Endothelial cell of umbilical vein (primary cell): ENCODE data around the gene ATP6V1E1. TPM values are rescaled to one million over a fixed set of nuclear protein-coding genes. Genes with fewer than 3 reads are reported as not detected.

Source experiments
- BruUV-seq: library from RNA; stranded (reverse); fragments of 400-500 nt; replicated peaks from 2 replicates; lab custom pipeline; 2021; lab: Mats Ljungman, UMichigan
- CTCF ChIA-PET: fragments of 300-600, 350-600 bp; sonication (Branson Sonifier 250); formaldehyde crosslinking; loops from one replicate; lab custom pipeline; 2021; ENCODE audit warnings: antibody characterized with exemption, inconsistent platforms; lab: Charles Lee
- POLR2A ChIA-PET: fragments of 300-600, 350-600 bp; sonication (Branson Sonifier 250); formaldehyde crosslinking; loops from one replicate; lab custom pipeline; 2021; ENCODE audit warnings: antibody characterized with exemption, inconsistent platforms; lab: Charles Lee
- DNase-seq: peaks from one replicate; pipeline ENCODE4 v3.0.0-alpha.2; 2011; ENCODE audit warnings: low read depth, low spot score
- FAIRE-seq: peaks from 2 replicates; lab custom pipeline; 2011; peaks lifted over from hg19 to GRCh38; lab: Jason Lieb, UNC
- H2AFZ ChIP-seq: 2 replicates; pipeline ENCODE4 v1.6.0; 2012; ENCODE audit warnings: low read depth, low read length, control low read depth, inconsistent platforms
- H3K27ac ChIP-seq: 2 replicates; pipeline ENCODE4 v1.5.1; 2011; ENCODE audit warnings: low read depth, mild to moderate bottlenecking, control low read depth, low read length, moderate library complexity; ENCODE audit not compliant: insufficient read depth
- H3K27me3 ChIP-seq, 2 experiments: 2 replicates each; pipeline versions ENCODE4 v1.6.0 to v1.6.1; 2011; ENCODE audit warnings: low read length in 2 of 2, mixed read lengths in 1 of 2; ENCODE audit not compliant: control insufficient read depth in 2 of 2, insufficient read depth in 2 of 2
- H3K36me3 ChIP-seq, 2 experiments: 2 replicates in 1 of 2; 3 replicates in 1 of 2; pipeline ENCODE4 v1.5.1; 2011; ENCODE audit warnings: low read length in 2 of 2, mild to moderate bottlenecking in 1 of 2, moderate library complexity in 1 of 2; ENCODE audit not compliant: control insufficient read depth in 2 of 2, insufficient read depth in 2 of 2; ENCODE audit errors: extremely low read depth in 1 of 2
- H3K4me1 ChIP-seq: 3 replicates; pipeline ENCODE4 v1.5.1; 2011; ENCODE audit warnings: mild to moderate bottlenecking, low read length; ENCODE audit not compliant: control insufficient read depth, insufficient read depth; ENCODE audit errors: extremely low read depth
- H3K4me2 ChIP-seq: 2 replicates; pipeline ENCODE4 v1.6.1; 2011; ENCODE audit warnings: low read length, control low read depth, mixed read lengths; ENCODE audit not compliant: insufficient read depth
- H3K4me3 ChIP-seq, 3 experiments: fragments of 200-600 bp in 1 of 3; sonication (generic), shearing (Covaris generic) in 1 of 3; replicated peaks in 1 of 3; 2 replicates each; pipeline ENCODE4 v1.5.1; 2011 to 2016; ENCODE audit warnings: control low read depth in 3 of 3, low read length in 3 of 3, mild to moderate bottlenecking in 2 of 3, inconsistent platforms in 1 of 3, low read depth in 1 of 3, moderate library complexity in 1 of 3; ENCODE audit not compliant: insufficient read depth in 1 of 3
- H3K79me2 ChIP-seq: 2 replicates; pipeline ENCODE4 v1.6.0; 2012; ENCODE audit warnings: low read length, inconsistent platforms; ENCODE audit not compliant: control insufficient read depth, insufficient read depth
- H3K9ac ChIP-seq: replicated peaks from 2 replicates; pipeline ENCODE3; 2011; ENCODE audit warnings: low read length, control low read depth; ENCODE audit not compliant: insufficient read depth; ENCODE audit errors: extremely low read depth
- H3K9me1 ChIP-seq: replicated peaks from 3 replicates; pipeline ENCODE4 v1.6.0; 2011; ENCODE audit warnings: mild to moderate bottlenecking, low read length; ENCODE audit not compliant: control insufficient read depth, insufficient read depth; ENCODE audit errors: extremely low read depth
- H3K9me3 ChIP-seq: replicated peaks from 2 replicates; pipeline ENCODE4 v1.5.1; 2012; ENCODE audit warnings: low read length, inconsistent platforms; ENCODE audit not compliant: control insufficient read depth, insufficient read depth
- H4K20me1 ChIP-seq: replicated peaks from 2 replicates; pipeline ENCODE3; 2011; ENCODE audit warnings: mild to moderate bottlenecking, low read length; ENCODE audit not compliant: control insufficient read depth, insufficient read depth; ENCODE audit errors: extremely low read depth
- EZH2 ChIP-seq: IDR thresholded peaks from 2 replicates; pipeline ENCODE4 v1.6.1; 2012; ENCODE audit warnings: borderline replicate concordance, low read depth, mild to moderate bottlenecking, moderate library complexity, low read length, inconsistent platforms; ENCODE audit not compliant: severe bottlenecking
- FOS ChIP-seq: IDR thresholded peaks from 2 replicates; pipeline ENCODE4 v1.6.1; 2011; ENCODE audit warnings: mild to moderate bottlenecking, low read length, moderate library complexity, borderline replicate concordance; ENCODE audit not compliant: insufficient read depth
- GATA2 ChIP-seq: IDR thresholded peaks from 2 replicates; pipeline ENCODE4 v1.7.0; 2011; ENCODE audit warnings: low read depth, mild to moderate bottlenecking, moderate library complexity, mixed read lengths, low read length; ENCODE audit not compliant: insufficient read length, insufficient read depth
- JUN ChIP-seq: IDR thresholded peaks from 2 replicates; pipeline ENCODE4 v1.6.1; 2011; ENCODE audit warnings: borderline replicate concordance, low read depth; ENCODE audit not compliant: insufficient read length, insufficient read depth
- MYC ChIP-seq: IDR thresholded peaks from one replicate; pipeline ENCODE4 v1.6.1; 2011; ENCODE audit warnings: mild to moderate bottlenecking, low read depth, low read length
- POLR2A ChIP-seq: IDR thresholded peaks from 2 replicates; pipeline ENCODE4 v1.6.1; 2012; ENCODE audit warnings: low read depth, mild to moderate bottlenecking, control low read depth, low read length
- POLR2AphosphoS5 ChIP-seq: IDR thresholded peaks from 2 replicates; pipeline ENCODE4 v1.6.1; 2012; ENCODE audit warnings: low read depth, mild to moderate bottlenecking, control low read depth, low read length, moderate library complexity; ENCODE audit not compliant: insufficient read depth
- dilution Hi-C: fragments of 300-500 bp; cut with MboI; formaldehyde crosslinking; loops from one replicate; pipeline ENCODE4 v1.15.0; 2019; ENCODE audit warnings: low sequenced_read_pairs; ENCODE audit not compliant: extremely low pct_ligation_motif_present
- intact Hi-C: fragments of 100-400 bp; cut with micrococcal nuclease; formaldehyde crosslinking; loops from one replicate; pipeline ENCODE4 v1.10.0; 2022
- polyA plus RNA-seq, 4 experiments: library from polyadenylated mRNA; depleted of rRNA in 3 of 4; stranded (reverse) in 3 of 4; unstranded in 1 of 4; fragments of >200 nt; gene quantifications; 2 replicates each; pipeline versions ENCODE4 v1.2.1 to v1.2.3, GENCODE V29; 2011 to 2012; ENCODE audit warnings: missing spikeins in 1 of 4
- total RNA-seq: library from RNA; stranded (reverse); gene quantifications from 2 replicates; pipeline ENCODE4 v1.2.3, GENCODE V29; 2021

ATP6V1E1 gene
- total and polyA plus RNA-seq, 2 donors (not counting 3 experiments of a cell fraction or from before 2014, with no cell fraction given): 95.2 to 113 TPM

DNA sequence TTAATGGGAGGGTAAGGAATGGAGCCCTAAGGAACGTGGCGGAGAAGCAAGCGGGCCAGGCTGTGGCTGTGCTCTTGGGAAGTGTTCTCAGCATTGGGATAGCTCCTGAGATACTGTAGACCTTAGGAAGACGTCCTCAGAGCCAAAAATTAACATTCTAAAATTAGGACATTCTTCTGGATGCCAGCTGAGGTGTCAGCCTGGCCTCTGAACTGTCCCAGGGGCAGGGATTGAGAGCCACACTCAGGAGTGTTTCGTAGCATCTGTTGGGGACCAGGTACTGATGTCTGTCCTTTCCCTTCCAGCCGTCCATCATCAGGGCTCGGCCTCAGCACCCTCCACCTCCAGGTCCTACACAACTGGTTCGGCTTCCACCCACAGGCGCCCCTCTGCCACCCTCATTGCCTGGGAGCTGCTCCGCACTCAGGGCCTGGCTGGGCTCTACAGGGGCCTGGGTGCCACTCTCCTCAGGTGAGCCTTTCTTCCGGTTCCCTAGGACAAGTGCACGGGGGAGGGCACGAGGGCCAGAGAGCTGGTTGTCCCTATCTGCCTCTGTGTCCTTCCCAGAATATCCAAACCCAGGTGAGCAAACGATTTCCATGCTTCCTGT, 41.6 kb downstream of the ATP6V1E1 start:
- CTCF ChIA-PET: interaction anchor here (1.1 to 2.3 kb wide), 3 partner anchors 8 to 415 kb away, joined by 3 to 7 read pairs (median 6); no protein-coding TSS in a partner anchor
- no peaks in the 10 kb centered on the region for H3K27me3 ChIP-seq
- no peak overlapping the region for H3K9ac ChIP-seq
- no peaks in the 10 kb centered on the region for H3K4me1 ChIP-seq
- H3K36me3 ChIP-seq: peaks cover 4 to 9% of the 10 kb centered on the region in 2 experiments
- H4K20me1 ChIP-seq: no peaks in the 10 kb centered on the region
- TF ChIP-seq EZH2 (no peak), POLR2A (no peak), POLR2AphosphoS5 (no peak), GATA2 (no peak)
- no TSS peak for BruUV-seq
- no peaks in the 10 kb centered on the region for H3K9me1 ChIP-seq
- dilution Hi-C loops (no loop called here), intact Hi-C loops (no loop called here)
- POLR2A ChIA-PET: no interaction called here
- FAIRE-seq (no peak), DNase-seq (no peak)
- no peaks in the 10 kb centered on the region for H3K79me2 ChIP-seq
- no peak overlapping the region for H2AFZ ChIP-seq
- H3K9me3 ChIP-seq: no peaks in the 10 kb centered on the region
- H3K27ac ChIP-seq: no peak overlapping the region
- H3K4me3 ChIP-seq: no peak overlapping the region
- H3K4me2 ChIP-seq: no peak overlapping the region

DNA sequence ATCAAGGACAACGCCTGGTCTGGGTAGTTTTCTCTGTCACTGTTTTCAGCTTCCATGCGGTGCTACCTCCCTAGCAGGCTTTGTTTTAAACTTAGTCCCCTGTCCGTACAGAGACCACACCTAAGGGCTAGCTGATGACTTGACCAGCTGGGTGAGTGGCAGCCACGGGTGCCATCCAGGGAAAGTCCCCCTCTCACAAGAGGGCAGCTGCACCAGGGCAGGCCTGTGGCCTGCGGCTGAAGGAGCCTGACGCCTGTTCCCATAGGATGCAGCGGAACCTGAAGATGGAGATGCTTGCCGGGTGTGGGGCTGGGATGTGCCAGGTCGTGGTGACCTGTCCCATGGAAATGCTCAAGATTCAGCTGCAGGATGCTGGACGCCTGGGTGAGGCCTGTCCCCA, 45.4 kb downstream of the ATP6V1E1 start:
- POLR2A ChIA-PET: no interaction called here
- intact Hi-C loops: no loop called here
- Histone ChIP-seq H3K27me3 (no peaks in the 10 kb centered on the region), H3K36me3 (no peaks in the 10 kb centered on the region), H3K4me3 (no peak overlapping the region), H3K4me2 (no peak overlapping the region), H3K27ac (no peak overlapping the region), H3K9me1 (no peaks in the 10 kb centered on the region), H2AFZ (no peak overlapping the region), H3K9me3 (no peaks in the 10 kb centered on the region), H3K79me2 (no peaks in the 10 kb centered on the region), H4K20me1 (no peaks in the 10 kb centered on the region), H3K9ac (no peak overlapping the region), H3K4me1 (no peaks in the 10 kb centered on the region)
- FAIRE-seq: no peak
- no peak for TF ChIP-seq JUN
- no peak for TF ChIP-seq POLR2AphosphoS5
- no peak for TF ChIP-seq GATA2
- TF ChIP-seq POLR2A: no peak
- no peak for TF ChIP-seq FOS
- TF ChIP-seq MYC: no peak
- CTCF ChIA-PET: no interaction called here
- no TSS peak for BruUV-seq
- dilution Hi-C loops: no loop called here
- no peak for DNase-seq
